Right lobe of liver (tissue), 4 donors: Measurements from ENCODE around the gene EDARADD.

Experiments used
- POLR2A ChIP-seq: fragments of 450-650 bp; IDR thresholded peaks from one replicate; pipeline ENCODE4 v1.6.1; 2017; ENCODE audit warnings: antibody characterized with exemption, mild to moderate bottlenecking
- TF ChIP-seq, protein P1 (sequence below), 4 donors: fragments of 200-600 bp in 3 of 4; fragments of 450-650 bp in 1 of 4; IDR thresholded peaks; one replicate each; pipeline versions ENCODE4 v1.5.1 to v1.8.0; 2016 to 2022; ENCODE audit warnings: antibody characterized with exemption in 4 of 4, mild to moderate bottlenecking in 2 of 4
- donor health status: DM: no; HTN: no; CAD: no.
- donor health status: DM: no; HTN: no; CAD: no.
- donor health status: DM: no; HTN: yes; CAD: no.

DNA sequence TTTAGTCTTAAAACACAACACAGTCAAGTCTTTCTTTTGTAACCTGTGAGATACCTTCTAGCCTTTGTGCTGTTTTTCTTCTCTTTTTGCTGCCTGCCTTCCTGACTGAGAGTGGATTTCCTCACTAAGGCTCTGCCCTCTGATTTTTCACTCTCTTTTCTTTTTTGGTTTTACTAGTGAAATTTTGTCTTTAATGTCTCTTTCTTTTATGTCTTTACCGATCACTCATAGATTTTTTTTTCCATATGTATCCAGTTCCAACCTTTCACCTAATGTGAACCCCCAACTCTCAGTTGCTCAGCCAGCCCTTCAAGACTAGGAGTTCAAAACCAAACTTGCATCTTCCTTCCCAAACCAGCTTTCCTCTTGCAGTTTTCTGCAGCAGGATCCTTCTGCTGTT, 136.2 kb downstream of the EDARADD start:
- TF ChIP-seq, protein P1, sequence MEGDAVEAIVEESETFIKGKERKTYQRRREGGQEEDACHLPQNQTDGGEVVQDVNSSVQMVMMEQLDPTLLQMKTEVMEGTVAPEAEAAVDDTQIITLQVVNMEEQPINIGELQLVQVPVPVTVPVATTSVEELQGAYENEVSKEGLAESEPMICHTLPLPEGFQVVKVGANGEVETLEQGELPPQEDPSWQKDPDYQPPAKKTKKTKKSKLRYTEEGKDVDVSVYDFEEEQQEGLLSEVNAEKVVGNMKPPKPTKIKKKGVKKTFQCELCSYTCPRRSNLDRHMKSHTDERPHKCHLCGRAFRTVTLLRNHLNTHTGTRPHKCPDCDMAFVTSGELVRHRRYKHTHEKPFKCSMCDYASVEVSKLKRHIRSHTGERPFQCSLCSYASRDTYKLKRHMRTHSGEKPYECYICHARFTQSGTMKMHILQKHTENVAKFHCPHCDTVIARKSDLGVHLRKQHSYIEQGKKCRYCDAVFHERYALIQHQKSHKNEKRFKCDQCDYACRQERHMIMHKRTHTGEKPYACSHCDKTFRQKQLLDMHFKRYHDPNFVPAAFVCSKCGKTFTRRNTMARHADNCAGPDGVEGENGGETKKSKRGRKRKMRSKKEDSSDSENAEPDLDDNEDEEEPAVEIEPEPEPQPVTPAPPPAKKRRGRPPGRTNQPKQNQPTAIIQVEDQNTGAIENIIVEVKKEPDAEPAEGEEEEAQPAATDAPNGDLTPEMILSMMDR (IDR thresholded peaks at IDR 0.05) = no peak
- TF ChIP-seq POLR2A = no peak
